Subcutaneous abdominal adipose tissue (tissue), 5 donors: ENCODE measurements around the gene CIAO3.

Source experiments
- H3K27ac ChIP-seq: one replicate; pipeline ENCODE4 v1.7.0; 2013; ENCODE audit warnings: low read depth, mild to moderate bottlenecking, inconsistent platforms, low read length, moderate library complexity
- H3K27me3 ChIP-seq, 5 donors: one replicate each; pipeline ENCODE4 v1.7.0; 2013; ENCODE audit warnings: low read length in 5 of 5, inconsistent platforms in 1 of 5; ENCODE audit not compliant: control insufficient read depth in 5 of 5, insufficient read depth in 4 of 5
- H3K36me3 ChIP-seq, 5 donors: one replicate each; pipeline ENCODE4 v1.7.0; 2013; ENCODE audit warnings: low read length in 5 of 5; ENCODE audit not compliant: control insufficient read depth in 5 of 5, insufficient read depth in 5 of 5
- H3K4me1 ChIP-seq, 5 donors: one replicate each; pipeline ENCODE4 v1.7.0; 2013; ENCODE audit warnings: low read length in 5 of 5, mild to moderate bottlenecking in 3 of 5, moderate library complexity in 1 of 5; ENCODE audit not compliant: control insufficient read depth in 5 of 5, insufficient read depth in 5 of 5
- H3K4me3 ChIP-seq, 5 donors: one replicate each; pipeline ENCODE4 v1.7.0; 2013; ENCODE audit warnings: low read length in 5 of 5, low read depth in 1 of 5
- H3K9ac ChIP-seq, 5 donors: one replicate each; pipeline ENCODE4 v1.7.0; 2013; ENCODE audit warnings: low read length in 5 of 5, mild to moderate bottlenecking in 4 of 5, moderate library complexity in 3 of 5
- H3K9me3 ChIP-seq, 5 donors: one replicate each; pipeline ENCODE4 v1.7.0; 2013; ENCODE audit warnings: low read length in 5 of 5; ENCODE audit not compliant: control insufficient read depth in 5 of 5
- donor health status: healthy.
- donor health status: healthy.
- donor health status: healthy.
- donor health status: healthy.
- donor health status: healthy.

Gene CIAO3

DNA sequence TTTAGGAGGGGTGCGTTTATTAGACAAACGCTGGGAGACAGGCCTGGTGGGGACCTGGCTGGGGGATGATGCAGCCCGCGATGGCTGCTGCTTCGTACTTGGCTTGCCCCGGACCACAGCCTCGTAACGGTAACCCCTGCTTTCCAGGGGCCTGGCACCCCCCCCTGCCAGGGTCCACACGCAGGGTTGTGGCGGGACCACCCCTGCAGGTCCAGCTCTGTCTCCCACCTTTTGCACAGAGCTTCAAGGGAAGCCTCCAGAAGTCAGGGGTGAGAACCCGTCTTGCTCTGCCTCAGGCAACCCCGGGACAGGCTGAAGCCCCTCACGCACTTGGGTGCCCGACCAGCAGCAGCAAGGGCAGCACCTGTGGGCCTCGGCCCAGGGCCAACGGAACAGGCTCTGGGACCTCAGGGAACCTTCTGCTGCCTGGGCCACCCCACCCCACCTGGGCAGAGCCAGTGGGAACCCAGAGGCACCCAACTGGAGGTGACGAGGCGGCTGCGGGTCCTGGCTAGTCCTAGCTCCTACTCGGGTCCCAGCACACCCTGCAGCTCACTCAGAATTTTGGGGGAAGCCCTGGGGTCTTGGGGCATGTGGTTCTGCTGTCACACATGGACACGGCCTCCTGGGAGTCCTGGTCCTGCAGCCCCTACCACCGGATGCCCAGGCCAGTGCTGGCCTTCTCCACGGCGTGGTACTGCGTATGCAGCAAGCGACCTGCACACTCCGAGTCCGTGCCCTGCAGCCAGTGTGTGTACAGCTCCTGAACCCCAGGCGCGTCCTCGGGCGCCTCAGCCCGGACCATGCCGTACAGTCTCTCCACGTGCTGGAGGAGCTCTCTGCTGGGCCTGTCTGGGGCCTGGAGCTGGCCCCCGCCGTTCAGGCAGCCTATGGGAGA, 10.8 kb downstream of the CIAO3 start:
- Histone ChIP-seq H3K36me3 (peaks cover 0 to 52% (median 33%) of the 10 kb centered on the region in 5 donors), H3K27ac (no peak overlapping the region)

GRCh38 chr16:728890-729744, 11.7 kb downstream of the CIAO3 start:
- Histone ChIP-seq H3K4me3 (no peak overlapping the region), H3K27ac (no peak overlapping the region), H3K9me3 (no peaks in the 10 kb centered on the region), H3K27me3 (peaks cover 20 to 31% (median 27%) of the 10 kb centered on the region in 5 donors), H3K36me3 (peaks cover 0 to 43% (median 24%) of the 10 kb centered on the region in 5 donors), H3K4me1 (peaks cover 0 to 22% (median 19%) of the 10 kb centered on the region in 5 donors), H3K9ac (no peak overlapping the region)

More for the DNA sequence above, 10.8 kb downstream of the CIAO3 start:
- H3K9ac ChIP-seq, result no peak overlapping the region
- peaks cover 0 to 22% (median 19%) of the 10 kb centered on the region in 5 donors for H3K4me1 ChIP-seq
- H3K9me3 ChIP-seq, result no peaks in the 10 kb centered on the region
- H3K4me3 ChIP-seq, result no peak overlapping the region
- H3K27me3 ChIP-seq, result peaks cover 19 to 27% (median 25%) of the 10 kb centered on the region in 5 donors

GRCh38 chr16:728131-728889, 12.5 kb downstream of the CIAO3 start:
- H3K9ac ChIP-seq, result no peak overlapping the region
- H3K4me3 ChIP-seq, result peak overlapping the region in 4 of 5 donors; percentile 11 to 60 (median 47)
- H3K36me3 ChIP-seq, result peaks cover 0 to 35% (median 16%) of the 10 kb centered on the region in 5 donors
- peaks cover 20 to 31% (median 27%) of the 10 kb centered on the region in 5 donors for H3K27me3 ChIP-seq
- H3K4me1 ChIP-seq, result peaks cover 0 to 22% (median 19%) of the 10 kb centered on the region in 5 donors
- no peaks in the 10 kb centered on the region for H3K9me3 ChIP-seq
- H3K27ac ChIP-seq, result no peak overlapping the region

- Histone ChIP-seq H3K9me3 (no peaks in the 10 kb centered on the region), H3K27ac (no peak overlapping the region), H3K4me1 (peaks cover 0 to 22% (median 19%) of the 10 kb centered on the region in 5 donors), H3K36me3 (peaks cover 0 to 26% (median 8%) of the 10 kb centered on the region in 5 donors), H3K27me3 (peaks cover 20 to 31% (median 27%) of the 10 kb centered on the region in 5 donors), H3K4me3 (peak overlapping the region in 4 of 5 donors; percentile 17 to 60 (median 54)), H3K9ac (peak overlapping the region in 1 of 5 donors; percentile 42)
These were observed 13.4 kb downstream of the CIAO3 start for GRCh38 chr16:727291-727977.

DNA sequence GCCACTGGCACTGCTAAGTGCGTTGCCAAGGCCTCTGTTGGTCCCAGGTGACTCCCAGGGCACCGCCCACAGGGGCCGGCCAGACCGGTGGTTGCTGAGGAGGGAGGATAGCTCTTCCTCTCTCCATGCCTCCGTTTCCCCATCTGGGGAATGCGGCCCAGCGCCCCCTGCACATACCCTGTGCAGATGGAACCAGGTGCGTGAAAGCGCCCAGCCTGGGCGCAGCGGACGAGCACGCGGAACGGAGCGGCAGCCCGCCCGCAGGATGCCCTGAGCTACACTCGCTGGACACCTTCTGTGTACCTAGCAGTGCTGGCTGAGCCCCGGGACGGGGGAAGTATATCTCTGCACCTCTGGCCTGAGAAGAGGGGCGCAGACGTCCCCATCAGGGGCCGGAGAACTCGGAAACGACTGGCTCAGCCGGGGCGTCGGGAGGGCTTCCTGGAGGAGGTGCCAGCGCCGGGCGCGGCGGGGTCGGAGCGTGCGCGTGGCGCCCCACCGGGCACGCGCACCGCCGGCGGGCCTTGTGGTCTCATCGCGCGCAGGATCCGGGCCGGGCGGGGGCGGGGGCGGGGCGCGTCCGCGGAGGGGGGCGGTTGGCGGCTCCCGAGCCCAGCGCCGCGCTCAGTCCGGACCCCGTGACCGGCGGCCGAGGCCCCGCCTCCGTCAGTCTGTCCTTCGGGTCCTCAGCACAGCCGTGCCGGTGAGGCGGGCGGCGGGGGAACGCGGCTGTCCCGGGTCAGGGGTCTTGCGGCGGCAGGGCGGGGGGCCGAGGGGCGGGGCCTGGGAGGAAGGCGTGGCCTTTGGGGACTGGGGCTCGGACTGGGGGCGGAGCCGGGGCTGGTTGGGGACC, 14.1 kb downstream of the CIAO3 start, which contains the start of the genes CCDC78 and HAGHL:
Gene CCDC78, minus strand, starts transcription at position 6 of the 853 bp plus-strand sequence. CDS start 76 bp downstream, outside the sequence.
Gene HAGHL, plus strand, starts transcription at position 669 of the 853 bp plus-strand sequence. CDS start 404 bp downstream, outside the sequence.
- Histone ChIP-seq H3K4me1 (peaks cover 0 to 28% (median 24%) of the 10 kb centered on the region in 5 donors), H3K4me3 (peak within 1 kb of the TSS in 4 of 5 donors; percentile 17 to 60 (median 54)), H3K27ac (no peak within 1 kb of the TSS), H3K9ac (peak within 1 kb of the TSS in 2 of 5 donors; percentile 42 to 47), H3K9me3 (no peaks in the 10 kb centered on the region), H3K36me3 (peaks cover 0 to 19% (median 3%) of the 10 kb centered on the region in 5 donors), H3K27me3 (peaks cover 20 to 31% (median 27%) of the 10 kb centered on the region in 5 donors)

GRCh38 chr16:726188-726437, 14.7 kb downstream of the CIAO3 start:
- Histone ChIP-seq H3K4me3 (peak overlapping the region in 1 of 5 donors; percentile 60), H3K27me3 (peaks cover 20 to 31% (median 27%) of the 10 kb centered on the region in 5 donors), H3K36me3 (peaks cover 0 to 13% (median 2%) of the 10 kb centered on the region in 5 donors)

DNA sequence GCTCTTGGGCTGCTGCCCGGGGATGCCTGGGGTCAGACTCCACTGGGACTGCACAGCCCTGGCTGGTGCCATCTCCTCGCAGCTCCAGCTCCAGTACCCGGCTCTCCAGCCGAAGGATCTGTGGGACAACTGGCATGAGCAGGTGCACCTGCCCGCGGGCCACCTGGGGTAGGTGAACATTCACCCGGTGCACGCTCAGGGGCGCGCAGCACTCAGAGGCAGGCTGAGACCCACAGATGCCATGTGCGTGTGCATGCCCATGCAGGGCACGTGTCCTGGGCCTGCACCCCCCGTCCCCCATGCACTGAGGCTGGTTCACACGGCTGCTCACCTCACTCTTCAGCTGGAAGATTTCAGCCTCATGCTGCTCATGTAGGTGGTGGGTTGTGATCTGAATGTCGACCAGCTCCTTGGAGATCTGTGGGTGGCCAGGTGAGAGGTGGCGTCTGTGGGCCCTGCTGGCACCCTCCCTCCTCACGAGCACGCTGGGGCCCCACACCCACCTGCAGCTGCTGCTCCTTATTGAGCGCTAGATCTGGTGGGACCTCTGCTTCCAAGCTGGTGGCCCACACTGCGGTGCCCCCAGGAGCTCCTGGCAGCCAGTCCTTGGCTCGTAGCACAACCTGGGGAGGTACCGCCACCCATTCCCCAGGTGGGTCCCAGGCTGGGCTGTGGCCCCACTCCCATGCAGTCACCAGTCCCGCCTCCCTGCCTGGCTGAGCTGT, 15.2 kb downstream of the CIAO3 start:
- no peak overlapping the region for H3K9ac ChIP-seq
- H3K4me1 ChIP-seq, result peaks cover 0 to 38% (median 29%) of the 10 kb centered on the region in 5 donors
- H3K9me3 ChIP-seq, result no peaks in the 10 kb centered on the region
- peaks cover 20 to 31% (median 27%) of the 10 kb centered on the region in 5 donors for H3K27me3 ChIP-seq
- no peak overlapping the region for H3K27ac ChIP-seq
- peaks cover 0 to 9% (median 0%) of the 10 kb centered on the region in 5 donors for H3K36me3 ChIP-seq
- no peak overlapping the region for H3K4me3 ChIP-seq

More at GRCh38 chr16:726188-726437, 14.7 kb downstream of the CIAO3 start:
- H3K4me1 ChIP-seq, result peaks cover 0 to 33% (median 27%) of the 10 kb centered on the region in 5 donors
- no peak overlapping the region for H3K27ac ChIP-seq
- H3K9me3 ChIP-seq, result no peaks in the 10 kb centered on the region
- H3K9ac ChIP-seq, result no peak overlapping the region

DNA sequence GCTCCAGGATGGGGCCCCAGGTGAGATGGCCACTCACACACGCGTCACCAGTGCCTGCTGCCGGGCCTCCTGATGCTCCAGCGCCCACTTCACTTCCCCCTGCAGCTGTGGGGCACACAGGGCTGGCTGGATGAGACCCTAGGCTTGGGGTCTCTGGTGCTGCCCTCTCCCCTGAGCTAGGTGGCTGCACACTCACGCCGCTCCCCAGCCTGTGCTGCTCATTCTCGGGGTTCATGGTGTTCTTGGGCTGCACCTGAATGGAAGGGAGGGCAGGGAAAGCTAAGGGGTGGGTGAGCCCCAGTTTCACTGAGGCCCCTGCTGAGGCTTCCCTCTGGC, 15.8 kb downstream of the CIAO3 start:
- H3K4me1 ChIP-seq, result peaks cover 0 to 44% (median 36%) of the 10 kb centered on the region in 5 donors

More for the DNA sequence above, 15.8 kb downstream of the CIAO3 start:
- Histone ChIP-seq H3K27ac (no peak overlapping the region), H3K36me3 (peaks cover 0 to 2% (median 0%) of the 10 kb centered on the region in 5 donors), H3K9me3 (no peaks in the 10 kb centered on the region), H3K27me3 (peaks cover 20 to 31% (median 27%) of the 10 kb centered on the region in 5 donors), H3K9ac (no peak overlapping the region), H3K4me3 (no peak overlapping the region)
